Type B pancreatic cell (in vitro differentiated cells): ENCODE results near the gene OPA1. TPM values are rescaled to one million over a fixed set of nuclear protein-coding genes. Genes with fewer than 3 reads are reported as not detected.

ENCODE experiments used
- DNase-seq: peaks from one replicate; pipeline ENCODE4 v3.0.0; 2021; ENCODE audit warnings: mixed read lengths; ENCODE audit not compliant: unreplicated experiment; ENCODE audit errors: extremely low spot score
- H3K27ac Mint-ChIP-seq: 2 replicates; pipeline ENCODE4 v1.8.0; 2021; ENCODE audit warnings: mild to moderate bottlenecking, mixed read lengths
- H3K27me3 Mint-ChIP-seq: 2 replicates; pipeline ENCODE4 v1.8.0; 2021; ENCODE audit warnings: mixed read lengths
- H3K36me3 Mint-ChIP-seq: 2 replicates; pipeline ENCODE4 v1.8.0; 2021; ENCODE audit warnings: mixed read lengths
- H3K4me1 Mint-ChIP-seq: one replicate; pipeline ENCODE4 v1.8.0; 2021; ENCODE audit warnings: mixed read lengths; ENCODE audit not compliant: unreplicated experiment
- H3K4me3 Mint-ChIP-seq: 2 replicates; pipeline ENCODE4 v1.8.0; 2021; ENCODE audit warnings: mild to moderate bottlenecking, mixed read lengths
- H3K9me3 Mint-ChIP-seq: 2 replicates; pipeline ENCODE4 v1.8.0; 2021; ENCODE audit warnings: mixed read lengths
- total RNA-seq: library from RNA; stranded (reverse); gene quantifications from 2 replicates; pipeline ENCODE4 v1.2.1, GENCODE V29; 2021; ENCODE audit warnings: low replicate concordance
- TF ChIP-seq, protein P1 (sequence below): fragments of 200-600 bp; sonication (generic); conservative IDR thresholded peaks from 2 replicates; pipeline ENCODE4 v1.5.0; 2021; ENCODE audit warnings: antibody characterized with exemption, mild to moderate bottlenecking

The OPA1 gene
- total RNA-seq, 1 donor from 2014 or later = 57.7 TPM

DNA sequence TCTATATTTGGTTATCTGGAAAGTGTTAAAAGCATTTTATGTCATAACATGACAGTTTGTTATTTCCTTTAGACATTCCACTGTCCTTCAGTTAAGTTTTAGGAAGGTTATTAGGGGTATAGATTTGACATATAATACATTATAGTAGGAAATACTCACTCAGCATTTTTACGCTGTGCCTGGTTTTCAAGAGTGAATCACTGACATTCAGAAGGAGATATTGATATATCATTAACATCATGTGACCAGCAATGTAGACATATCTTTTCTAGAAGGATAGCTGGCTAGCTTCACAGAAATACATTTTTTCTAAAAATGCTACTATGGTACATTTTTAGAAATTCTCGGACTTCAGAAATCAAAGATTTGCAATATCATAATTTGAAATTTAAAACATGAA lies 57.6 kb downstream of the OPA1 start:
- H3K4me1 Mint-ChIP-seq = no peaks in the 10 kb centered on the region
- no peak overlapping the region for H3K4me3 Mint-ChIP-seq
- no peak overlapping the region for H3K27ac Mint-ChIP-seq
- no peak for DNase-seq
- peaks cover 28% of the 10 kb centered on the region for H3K36me3 Mint-ChIP-seq
- TF ChIP-seq, protein P1, sequence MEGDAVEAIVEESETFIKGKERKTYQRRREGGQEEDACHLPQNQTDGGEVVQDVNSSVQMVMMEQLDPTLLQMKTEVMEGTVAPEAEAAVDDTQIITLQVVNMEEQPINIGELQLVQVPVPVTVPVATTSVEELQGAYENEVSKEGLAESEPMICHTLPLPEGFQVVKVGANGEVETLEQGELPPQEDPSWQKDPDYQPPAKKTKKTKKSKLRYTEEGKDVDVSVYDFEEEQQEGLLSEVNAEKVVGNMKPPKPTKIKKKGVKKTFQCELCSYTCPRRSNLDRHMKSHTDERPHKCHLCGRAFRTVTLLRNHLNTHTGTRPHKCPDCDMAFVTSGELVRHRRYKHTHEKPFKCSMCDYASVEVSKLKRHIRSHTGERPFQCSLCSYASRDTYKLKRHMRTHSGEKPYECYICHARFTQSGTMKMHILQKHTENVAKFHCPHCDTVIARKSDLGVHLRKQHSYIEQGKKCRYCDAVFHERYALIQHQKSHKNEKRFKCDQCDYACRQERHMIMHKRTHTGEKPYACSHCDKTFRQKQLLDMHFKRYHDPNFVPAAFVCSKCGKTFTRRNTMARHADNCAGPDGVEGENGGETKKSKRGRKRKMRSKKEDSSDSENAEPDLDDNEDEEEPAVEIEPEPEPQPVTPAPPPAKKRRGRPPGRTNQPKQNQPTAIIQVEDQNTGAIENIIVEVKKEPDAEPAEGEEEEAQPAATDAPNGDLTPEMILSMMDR = no peak
- H3K9me3 Mint-ChIP-seq = no peaks in the 10 kb centered on the region
- H3K27me3 Mint-ChIP-seq = no peaks in the 10 kb centered on the region

DNA sequence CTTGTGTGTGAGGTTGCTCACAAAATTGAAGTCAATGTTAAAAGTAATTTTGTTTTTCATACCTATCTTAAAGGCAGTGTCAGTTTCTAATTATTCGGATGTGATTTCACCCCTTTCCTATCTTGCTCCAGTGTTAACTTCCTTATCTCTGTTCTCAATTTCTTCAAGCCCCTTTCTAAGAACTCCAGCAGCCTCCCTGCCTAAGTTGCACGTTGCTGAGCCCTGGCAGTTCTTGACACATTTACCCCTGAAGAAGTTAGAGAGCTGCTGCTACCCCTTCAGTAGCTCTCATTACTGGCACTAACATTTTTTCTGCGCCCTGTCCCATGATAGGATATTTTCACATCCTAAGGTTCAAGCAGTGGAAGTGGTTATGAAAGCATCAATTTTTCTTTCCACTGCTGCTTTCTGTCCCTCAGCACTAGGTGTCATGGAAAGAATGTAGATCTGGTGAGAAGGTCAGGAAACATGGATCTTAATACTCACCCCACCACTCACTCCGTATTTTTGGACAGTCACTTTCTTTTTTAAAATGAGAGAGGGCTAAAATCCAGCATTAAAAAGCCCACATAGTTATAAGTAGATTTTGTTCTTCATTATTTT lies 62.9 kb downstream of the OPA1 start:
- Mint-ChIP-seq H3K27me3 (no peaks in the 10 kb centered on the region), H3K4me3 (no peak overlapping the region), H3K36me3 (peaks cover 23% of the 10 kb centered on the region), H3K4me1 (no peaks in the 10 kb centered on the region), H3K27ac (no peak overlapping the region), H3K9me3 (no peaks in the 10 kb centered on the region)
- no peak for DNase-seq
- TF ChIP-seq, protein P1 = no peak

DNA sequence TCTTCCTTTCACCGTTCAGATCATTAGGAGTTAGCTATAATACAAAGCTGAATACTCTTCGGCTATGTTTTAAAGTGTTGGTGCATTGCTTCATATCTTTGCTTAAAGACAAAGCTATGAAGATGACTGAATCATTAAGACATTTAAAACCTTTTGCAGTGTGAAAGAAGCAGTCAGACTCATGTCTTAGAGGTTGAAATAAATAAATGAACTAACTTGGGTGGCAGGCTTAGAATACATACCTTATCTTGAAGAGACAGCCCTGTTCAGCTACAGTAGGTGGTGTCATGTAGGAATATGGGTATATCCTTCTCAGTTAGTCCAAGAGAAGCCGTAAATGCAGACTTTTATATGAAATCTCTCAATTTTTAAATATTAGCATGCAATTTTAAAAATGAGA lies 63.4 kb downstream of the OPA1 start:
- Mint-ChIP-seq H3K4me3 (no peak overlapping the region), H3K36me3 (peaks cover 21% of the 10 kb centered on the region), H3K27me3 (no peaks in the 10 kb centered on the region), H3K4me1 (no peaks in the 10 kb centered on the region), H3K9me3 (no peaks in the 10 kb centered on the region), H3K27ac (no peak overlapping the region)
- TF ChIP-seq, protein P1 = no peak
- no peak for DNase-seq

DNA sequence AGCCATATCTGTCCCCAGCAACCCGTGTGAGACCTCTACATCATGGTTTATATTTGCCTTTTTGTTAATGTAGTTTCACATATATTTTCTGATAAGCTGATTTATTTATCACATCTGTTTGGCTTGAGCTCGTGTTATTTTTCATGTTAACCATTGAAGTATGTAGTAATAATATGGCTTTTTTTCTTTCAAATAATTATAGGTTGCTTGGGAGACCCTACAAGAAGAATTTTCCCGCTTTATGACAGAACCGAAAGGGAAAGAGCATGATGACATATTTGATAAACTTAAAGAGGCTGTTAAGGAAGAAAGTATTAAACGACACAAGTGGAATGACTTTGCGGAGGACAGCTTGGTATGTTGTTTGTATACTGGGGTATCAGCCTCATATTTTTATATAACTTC lies 63.9 kb downstream of the OPA1 start:
- no peaks in the 10 kb centered on the region for H3K27me3 Mint-ChIP-seq
- H3K4me1 Mint-ChIP-seq = no peaks in the 10 kb centered on the region
- DNase-seq = no peak
- TF ChIP-seq, protein P1 = no peak
- no peak overlapping the region for H3K4me3 Mint-ChIP-seq
- H3K27ac Mint-ChIP-seq = no peak overlapping the region
- peaks cover 25% of the 10 kb centered on the region for H3K36me3 Mint-ChIP-seq
- H3K9me3 Mint-ChIP-seq = no peaks in the 10 kb centered on the region

DNA sequence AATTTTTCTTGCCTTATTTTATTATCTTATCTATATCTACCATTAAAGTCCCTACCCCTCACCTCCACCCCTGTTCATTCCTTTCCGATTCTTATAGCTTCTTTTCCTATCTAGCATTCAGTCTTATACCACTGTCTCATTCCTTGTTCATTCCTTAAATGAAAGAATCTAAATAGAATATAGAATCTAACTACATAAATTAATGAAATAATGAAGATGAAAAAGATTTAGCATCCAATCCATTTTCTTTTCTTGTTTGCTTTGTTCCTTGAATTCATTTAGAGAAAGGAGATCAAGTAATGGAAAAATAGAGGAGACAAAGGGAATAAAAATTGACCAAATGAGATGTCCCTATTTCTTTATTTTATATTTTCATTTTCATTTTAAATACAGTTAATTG lies 67.2 kb downstream of the OPA1 start:
- no peaks in the 10 kb centered on the region for H3K4me1 Mint-ChIP-seq
- H3K36me3 Mint-ChIP-seq = peaks cover 13% of the 10 kb centered on the region
- no peaks in the 10 kb centered on the region for H3K9me3 Mint-ChIP-seq
- TF ChIP-seq, protein P1 = no peak
- no peak overlapping the region for H3K27ac Mint-ChIP-seq
- H3K4me3 Mint-ChIP-seq = no peak overlapping the region
- DNase-seq = no peak
- H3K27me3 Mint-ChIP-seq = no peaks in the 10 kb centered on the region
